Occipital lobe (tissue), 2 donors: ENCODE data around the gene ZCCHC4. TPM values are rescaled to one million over a fixed set of nuclear protein-coding genes. Genes with fewer than 3 reads are reported as not detected.

ENCODE experiments used
- DNase-seq: peaks from one replicate; lab custom pipeline; 2025; lab: John Stamatoyannopoulos, UW
- total RNA-seq: library from RNA; depleted of rRNA; stranded (reverse); fragments of >200 nt; gene quantifications from one replicate; pipeline ENCODE4 v1.2.3, GENCODE V29; 2014

ZCCHC4 gene
- total RNA-seq, 1 donor from 2014 or later, result 19.0 TPM

DNA sequence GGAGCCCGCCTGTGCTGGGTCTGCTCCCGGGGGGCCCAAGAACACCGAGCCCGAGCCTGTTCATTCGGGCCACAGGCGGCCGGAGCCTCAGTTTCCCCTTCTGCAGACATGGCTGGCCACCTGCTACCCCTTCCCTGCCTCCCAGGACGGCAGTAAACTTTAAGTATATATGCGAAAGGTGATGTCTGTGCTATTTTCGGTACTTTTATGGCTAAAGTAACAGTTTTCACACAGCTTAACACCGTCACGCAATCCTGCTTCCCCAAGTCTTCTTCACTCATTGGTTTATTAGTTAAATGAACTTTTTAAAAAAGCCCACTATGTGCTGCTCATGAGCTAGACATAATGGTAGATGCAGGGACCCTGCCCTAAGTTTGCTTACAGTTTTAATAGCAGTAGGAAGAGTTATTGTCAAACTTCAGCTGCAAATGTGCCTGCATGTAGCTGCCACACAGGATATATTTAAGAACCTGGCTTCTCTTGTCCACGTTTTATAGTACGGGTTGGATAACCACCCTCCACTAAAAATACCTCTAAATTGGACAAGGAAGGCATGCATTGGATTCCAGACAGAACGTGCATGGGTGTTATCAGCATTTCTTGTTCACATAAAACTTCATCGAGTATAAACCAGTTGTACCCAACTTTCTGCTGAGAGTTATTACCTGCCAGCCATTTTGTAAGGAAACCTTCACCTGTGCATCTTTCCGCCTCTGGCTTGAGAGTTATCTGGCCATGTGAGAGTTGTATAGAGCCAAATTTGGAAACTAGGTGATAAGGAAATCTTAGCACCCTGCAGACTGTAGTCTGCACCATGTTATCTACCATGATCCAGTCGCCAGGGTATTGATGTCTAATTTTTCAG is 65.2 kb downstream of the ZCCHC4 start:
- DNase-seq, result no peak

DNA sequence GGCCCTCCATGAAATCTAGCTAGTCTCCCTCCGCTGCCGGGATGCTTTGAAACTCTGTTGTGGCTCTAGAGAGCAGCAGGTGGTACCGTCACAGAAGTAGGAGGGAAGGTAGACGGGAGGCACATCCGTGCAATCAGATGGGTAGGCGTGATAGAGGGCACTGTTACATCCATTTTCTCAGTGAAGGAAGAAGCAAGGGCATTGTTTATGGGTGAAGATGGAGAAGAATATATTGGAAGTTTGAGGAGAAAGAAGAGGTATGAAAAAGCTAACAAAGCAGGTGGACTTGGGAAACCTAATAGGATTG is 65.8 kb downstream of the ZCCHC4 start:
- no peak for DNase-seq

DNA sequence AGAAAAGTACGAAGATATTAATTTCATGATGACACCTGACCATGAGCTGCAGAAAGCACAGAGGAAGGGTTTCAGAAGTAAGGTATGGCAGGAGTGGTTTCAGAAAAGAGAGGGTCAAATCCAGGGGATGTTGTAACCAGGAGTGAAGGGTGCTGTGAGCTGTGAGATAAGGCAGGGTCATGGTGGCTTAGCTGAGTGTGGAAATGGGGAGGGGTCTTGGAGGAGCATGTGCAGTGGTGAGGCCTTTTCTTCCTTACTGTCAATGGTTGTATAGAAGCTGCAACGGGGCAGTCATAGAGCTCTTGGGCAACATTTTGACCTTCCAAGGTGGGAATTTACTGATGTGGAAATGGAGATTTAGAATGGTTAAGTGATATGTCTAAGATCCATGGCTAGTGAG is 67.0 kb downstream of the ZCCHC4 start:
- no peak for DNase-seq

DNA sequence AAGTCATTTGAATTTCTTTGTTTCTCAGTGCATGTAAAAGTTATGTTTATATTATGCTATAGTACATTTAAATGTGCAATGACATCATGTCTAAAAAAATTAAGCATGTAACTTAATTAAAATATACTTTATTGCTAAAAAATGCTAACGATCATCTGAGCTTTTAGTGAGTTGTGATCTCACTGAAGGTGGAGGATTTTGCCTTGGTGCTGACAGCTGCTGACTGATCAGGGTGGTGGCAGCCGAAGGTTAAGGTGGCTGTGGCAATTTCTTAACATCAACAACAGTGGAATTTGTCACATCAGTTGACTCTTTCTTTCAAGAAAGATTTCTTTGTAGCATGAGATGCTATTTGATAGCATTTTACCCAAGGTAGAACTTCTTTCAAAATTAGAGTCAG is 71.1 kb downstream of the ZCCHC4 start:
- no peak for DNase-seq

DNA sequence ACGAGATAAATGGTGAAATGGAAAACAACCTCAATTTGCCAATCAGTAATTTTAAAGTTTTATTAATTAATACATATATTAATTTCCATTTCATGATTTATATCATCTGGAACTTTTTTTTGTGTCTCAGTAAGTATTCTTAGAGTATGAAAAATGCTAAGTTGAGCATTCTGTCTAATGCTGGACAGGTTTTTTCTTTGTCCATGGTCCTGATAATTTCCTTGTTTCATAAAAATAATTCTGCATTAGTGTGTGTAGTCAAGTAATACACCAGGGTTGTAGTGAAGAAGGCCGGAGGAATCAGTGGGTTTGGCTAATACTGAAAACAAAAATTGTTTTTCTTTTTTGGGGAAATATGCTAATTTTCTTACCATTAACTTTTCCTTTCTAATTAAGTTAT is 74.4 kb downstream of the ZCCHC4 start:
- DNase-seq, result no peak

DNA sequence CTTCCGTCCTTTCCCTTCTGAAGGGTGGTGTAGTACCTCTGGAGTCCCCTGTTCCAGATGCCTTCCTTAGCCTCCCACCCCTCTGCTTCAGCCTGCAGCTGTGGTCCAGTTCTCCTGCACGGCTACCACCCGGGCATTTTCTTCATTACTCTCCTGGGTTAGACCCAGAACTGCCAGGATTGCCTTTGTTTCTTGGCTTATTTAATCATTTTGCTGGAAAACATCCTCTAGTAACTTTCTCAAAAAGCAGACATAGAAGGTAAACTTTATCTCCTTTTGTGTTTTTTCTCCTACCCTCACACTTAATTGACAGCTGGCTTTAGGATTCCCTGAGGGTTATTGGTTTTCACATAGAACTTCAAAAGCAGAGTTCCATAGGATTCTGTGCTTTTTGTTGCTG is 84.7 kb downstream of the ZCCHC4 start:
- DNase-seq, result no peak

DNA sequence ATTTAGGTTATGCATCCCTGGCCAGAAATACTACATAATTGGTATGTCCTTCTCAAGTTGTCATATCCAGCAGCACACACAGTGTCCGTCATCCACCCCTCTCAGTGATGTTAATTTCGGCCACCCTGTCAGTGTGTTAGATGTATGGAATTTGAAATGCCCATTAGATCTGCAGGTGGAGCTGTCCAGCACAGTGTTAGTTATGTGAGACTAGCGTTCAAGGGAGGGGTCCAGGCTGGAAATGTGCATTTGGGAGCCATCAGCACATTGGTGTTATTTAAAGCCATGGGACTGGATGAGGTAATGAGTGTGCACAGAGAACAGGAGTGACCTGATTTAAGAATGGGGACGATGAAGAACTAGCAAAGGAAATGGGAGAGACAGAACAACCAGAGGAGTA is 86.9 kb downstream of the ZCCHC4 start:
- no peak for DNase-seq

DNA sequence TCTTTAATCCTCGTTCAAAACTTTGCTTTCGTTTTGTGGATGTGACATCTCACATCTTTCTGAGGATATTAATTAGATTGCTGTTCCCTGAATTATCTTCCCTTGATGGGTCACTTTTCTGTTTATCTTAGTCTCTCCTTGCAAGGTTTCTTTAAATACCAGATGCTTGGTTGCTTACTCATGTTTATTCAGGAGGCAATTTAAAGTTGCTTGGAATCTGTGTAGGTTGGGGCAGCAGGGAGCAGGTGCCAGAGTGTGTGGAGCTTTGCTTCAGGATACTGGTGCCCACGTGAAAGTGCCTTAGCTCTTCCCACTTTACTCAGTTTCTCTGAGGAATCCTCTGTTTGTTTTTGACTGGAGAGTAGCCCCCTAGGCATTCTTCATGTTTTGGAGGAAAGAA is 88.5 kb downstream of the ZCCHC4 start:
- no peak for DNase-seq

DNA sequence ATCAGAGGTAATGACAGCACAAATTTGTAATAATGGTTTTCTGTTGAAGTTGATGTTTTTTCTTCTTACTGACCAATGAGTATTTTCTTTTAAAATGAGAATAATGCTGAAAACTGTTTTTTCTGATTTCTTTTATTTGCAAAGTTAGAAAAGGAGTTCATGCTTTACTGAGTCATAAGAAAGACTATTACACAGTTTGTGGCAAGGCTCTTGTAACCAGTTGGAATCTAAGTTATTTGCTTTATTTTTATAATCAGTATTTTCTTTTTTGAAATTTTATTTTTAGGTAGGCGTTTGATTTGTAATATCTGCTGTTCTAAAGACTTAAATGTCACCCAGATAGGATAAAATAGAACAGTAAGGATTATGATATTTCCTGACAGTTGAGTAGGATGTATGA is 89.9 kb downstream of the ZCCHC4 start:
- DNase-seq, result no peak

DNA sequence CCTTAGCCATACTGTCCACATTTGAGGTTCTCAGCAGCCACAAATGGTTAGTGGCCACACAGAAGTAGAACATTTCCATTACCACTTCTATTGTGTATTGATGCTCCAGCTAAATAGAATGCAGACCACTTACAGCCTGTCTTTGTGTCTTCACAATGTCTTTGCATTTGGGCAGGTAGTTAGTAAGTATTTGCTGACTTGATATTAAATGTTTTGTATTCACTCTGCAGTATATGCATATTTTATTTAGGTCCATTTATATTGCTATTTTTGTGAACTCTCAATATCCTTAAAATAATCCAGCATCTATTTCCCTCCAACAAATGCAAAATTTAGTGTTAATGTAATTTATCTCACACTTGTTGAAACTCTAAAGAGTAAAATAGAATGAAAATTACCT is 91.1 kb downstream of the ZCCHC4 start:
- DNase-seq, result no peak

DNA sequence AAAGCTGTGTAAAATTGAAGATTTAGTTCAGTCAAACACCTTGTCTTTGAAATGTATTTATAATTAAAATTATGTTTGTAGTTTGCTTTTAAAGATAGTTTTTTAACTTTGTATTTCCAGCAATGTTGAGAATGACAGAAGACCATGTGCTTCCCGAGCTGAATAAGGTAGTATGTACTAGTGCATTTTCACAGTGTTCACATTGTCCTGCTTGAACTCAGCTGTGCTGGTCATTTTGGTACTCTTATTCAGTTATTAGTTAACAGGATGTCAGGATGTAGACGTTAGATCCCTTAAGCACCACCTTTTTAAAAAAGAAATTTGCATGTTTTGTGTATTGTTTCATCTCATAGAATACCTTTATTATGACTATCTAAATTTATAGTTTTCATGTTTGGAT is 92.9 kb downstream of the ZCCHC4 start:
- DNase-seq, result no peak

DNA sequence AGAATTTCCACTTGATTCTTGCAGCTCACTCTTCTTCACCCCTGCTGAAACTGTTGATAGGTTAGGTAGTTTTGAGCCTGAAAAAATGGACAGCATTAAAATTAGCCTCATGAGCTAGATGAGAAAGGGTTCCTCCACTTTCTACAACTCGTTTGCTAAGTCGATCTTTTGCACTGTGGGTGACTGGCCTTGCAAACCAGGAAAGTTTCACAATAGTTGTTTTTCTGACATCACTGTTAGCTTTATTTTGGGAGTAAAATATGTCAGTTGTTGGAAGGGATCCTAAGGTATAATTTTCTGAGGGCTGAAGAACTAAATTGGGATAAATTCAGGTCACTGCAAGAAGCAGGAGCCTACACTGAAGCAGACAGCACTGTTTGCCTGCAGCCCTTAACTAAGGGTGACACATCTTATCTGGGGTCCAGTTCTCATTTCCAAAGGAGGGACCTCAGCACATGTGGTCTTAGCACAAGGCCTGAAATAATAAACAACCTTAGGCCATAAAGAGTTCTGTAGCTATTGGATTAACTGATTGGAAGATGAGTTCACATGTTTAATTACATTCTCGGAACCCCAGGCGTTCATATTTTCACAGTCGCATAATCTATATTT is 93.6 kb downstream of the ZCCHC4 start:
- no peak for DNase-seq

DNA sequence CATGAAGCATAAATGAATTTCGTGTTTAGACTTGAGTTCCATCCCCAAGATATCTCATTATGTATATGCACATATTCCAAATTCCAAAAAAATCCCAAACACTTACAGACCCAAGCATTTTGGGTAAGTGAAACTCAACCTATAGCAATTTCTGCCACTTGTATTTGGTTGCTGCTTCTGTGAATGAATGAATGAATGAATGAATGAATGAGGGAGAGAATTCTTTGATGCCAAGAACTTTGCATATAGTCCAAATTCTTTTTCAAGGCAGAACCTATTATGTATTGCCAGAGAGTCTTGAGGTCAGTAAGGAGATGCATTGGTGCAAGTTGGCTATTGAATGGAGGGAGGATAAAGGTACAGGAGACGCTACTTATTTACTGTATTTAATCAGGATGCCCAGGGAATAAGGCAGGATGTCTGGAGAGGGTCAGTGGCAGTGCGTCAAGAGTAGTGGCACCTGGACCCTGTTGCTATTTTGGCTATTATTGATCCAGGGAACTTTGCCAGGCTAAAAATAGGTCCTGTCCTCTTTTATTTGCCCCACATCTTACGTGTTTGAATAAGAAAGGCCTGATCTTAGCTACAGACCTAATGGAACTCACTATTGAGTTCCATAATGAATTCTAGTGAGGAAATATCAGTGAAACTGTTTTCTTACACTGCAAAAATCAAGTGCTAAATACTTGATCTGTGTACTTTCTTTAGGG is 98.4 kb downstream of the ZCCHC4 start:
- DNase-seq, result no peak

DNA sequence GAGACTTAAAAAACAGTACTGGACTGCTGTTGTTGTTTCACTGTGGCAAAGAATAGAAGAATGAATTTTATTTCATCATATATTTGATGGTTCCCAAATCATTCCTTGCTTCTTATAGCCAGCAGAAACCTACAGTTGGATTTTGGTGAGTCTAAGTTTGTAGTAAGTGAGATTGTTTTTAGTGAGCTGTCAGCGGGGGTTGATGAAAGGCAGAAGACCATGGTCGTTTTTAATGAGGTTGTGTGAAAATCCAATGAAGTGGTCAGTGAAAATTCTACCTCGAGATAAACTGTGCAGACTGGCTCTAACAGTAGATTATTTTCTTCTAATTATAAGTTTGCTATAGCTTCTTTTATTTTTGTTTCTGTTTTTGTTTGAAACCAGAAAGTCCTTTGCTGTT is 100.7 kb downstream of the ZCCHC4 start:
- no peak for DNase-seq

DNA sequence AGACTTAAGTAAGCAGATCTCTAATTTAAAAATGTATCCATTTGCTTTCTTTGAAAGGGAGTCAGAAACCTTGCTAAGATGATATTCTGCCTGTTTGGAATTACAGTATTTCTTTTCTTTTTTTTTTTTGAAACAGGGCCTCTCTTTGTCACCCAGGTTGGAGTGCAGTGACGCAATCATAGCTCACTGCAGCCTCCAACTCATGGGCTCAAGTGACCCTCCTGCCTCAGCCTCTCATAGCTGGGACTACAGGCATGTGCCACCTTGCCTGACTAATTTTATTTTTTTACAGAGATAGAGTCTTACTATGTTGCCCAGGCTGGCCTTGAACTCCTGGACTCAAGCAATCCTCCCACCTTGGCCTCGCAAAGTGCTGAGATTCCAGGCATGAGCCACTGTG is 104.4 kb downstream of the ZCCHC4 start:
- no peak for DNase-seq

Other genes starting within 250 kb of the ZCCHC4 start
- 14.8 TPM for gene SEPSECS, start 152.3 kb upstream of the ZCCHC4 start, total RNA-seq
- gene PI4K2B, start 78.7 kb upstream of the ZCCHC4 start, total RNA-seq, result 8.7 TPM
- gene ANAPC4, start 64.5 kb downstream of the ZCCHC4 start, total RNA-seq, result 52.7 TPM